Right atrium auricular region (tissue), 2 donors: ENCODE data around the gene SCGB1C1. TPM values are rescaled to one million over a fixed set of nuclear protein-coding genes. Genes with fewer than 3 reads are reported as not detected.

Experiments
- DNase-seq: peaks from one replicate; pipeline ENCODE4 v3.0.0-alpha.2; 2019; ENCODE audit warnings: low spot score
- H3K27ac ChIP-seq, 2 donors: fragments of 200-600 bp; sonication (generic); 1 replicate in 1 of 2; 2 replicates in 1 of 2; pipeline ENCODE4 v1.5.1; 2016 to 2019
- H3K27me3 ChIP-seq, 2 donors: fragments of 200-600 bp; sonication (generic); one replicate each; pipeline versions ENCODE4 v1.5.1 to v1.6.0; 2017 to 2019
- H3K36me3 ChIP-seq: fragments of 200-600 bp; sonication (generic); one replicate; pipeline ENCODE4 v1.5.1; 2016
- H3K4me1 ChIP-seq, 2 donors: fragments of 200-600 bp; sonication (generic); one replicate each; pipeline versions ENCODE4 v1.5.1 to v1.6.0; 2017 to 2019
- H3K4me3 ChIP-seq, 2 donors: fragments of 200-600 bp; sonication (generic); 1 replicate in 1 of 2; 2 replicates in 1 of 2; pipeline ENCODE4 v1.5.1; 2017 to 2019; ENCODE audit warnings: mild to moderate bottlenecking in 1 of 2, moderate library complexity in 1 of 2
- H3K9me3 ChIP-seq, 2 donors: fragments of 200-600 bp; sonication (generic); one replicate each; pipeline ENCODE4 v1.5.1; 2019
- CTCF ChIP-seq, 2 donors: fragments of 200-600 bp; sonication (generic); IDR thresholded peaks; one replicate each; pipeline ENCODE4 v1.5.1; 2019; ENCODE audit warnings: antibody characterized with exemption in 2 of 2
- total RNA-seq, 2 donors: library from RNA; depleted of rRNA; stranded (reverse); fragments of >200 nt; gene quantifications; one replicate each; pipeline ENCODE4 v1.1.0, GENCODE V29; 2016

Gene SCGB1C1
- total RNA-seq, 2 donors from 2014 or later = not detected

- no peak overlapping the region for H3K4me3 ChIP-seq
- no peak for TF ChIP-seq CTCF (IDR thresholded peaks at IDR 0.05)
- no peak overlapping the region for H3K27ac ChIP-seq
- H3K36me3 ChIP-seq = peaks cover 56% of the 10 kb centered on the region
- H3K4me1 ChIP-seq = peaks cover 0 to 32% of the 10 kb centered on the region in 2 donors
- no peaks in the 10 kb centered on the region for H3K27me3 ChIP-seq
- no peak for DNase-seq
- no peaks in the 10 kb centered on the region for H3K9me3 ChIP-seq
Measured at GRCh38 chr11:210803-211180, 17.9 kb downstream of the SCGB1C1 start.

- DNase-seq = no peak
- no peak overlapping the region for H3K4me3 ChIP-seq
- no peaks in the 10 kb centered on the region for H3K9me3 ChIP-seq
- H3K36me3 ChIP-seq = peaks cover 56% of the 10 kb centered on the region
- no peak overlapping the region for H3K27ac ChIP-seq
- no peak for TF ChIP-seq CTCF (IDR thresholded peaks at IDR 0.05)
- peaks cover 0 to 27% of the 10 kb centered on the region in 2 donors for H3K4me1 ChIP-seq
- no peaks in the 10 kb centered on the region for H3K27me3 ChIP-seq
Measured at GRCh38 chr11:211295-211694, 18.4 kb downstream of the SCGB1C1 start.

GRCh38 chr11:211741-212140 is 18.9 kb downstream of the SCGB1C1 start:
- no peak overlapping the region for H3K27ac ChIP-seq
- H3K4me3 ChIP-seq = no peak overlapping the region
- H3K36me3 ChIP-seq = peaks cover 56% of the 10 kb centered on the region
- no peak for TF ChIP-seq CTCF (IDR thresholded peaks at IDR 0.05)
- no peaks in the 10 kb centered on the region for H3K27me3 ChIP-seq
- DNase-seq = no peak
- H3K4me1 ChIP-seq = peaks cover 0 to 23% of the 10 kb centered on the region in 2 donors
- no peaks in the 10 kb centered on the region for H3K9me3 ChIP-seq

GRCh38 chr11:212150-213100 is 19.5 kb downstream of the SCGB1C1 start:
- no peak for TF ChIP-seq CTCF (IDR thresholded peaks at IDR 0.05)
- Histone ChIP-seq H3K4me3 (no peak overlapping the region), H3K27me3 (no peaks in the 10 kb centered on the region)

GRCh38 chr11:213111-213510 is 20.2 kb downstream of the SCGB1C1 start:
- H3K27me3 ChIP-seq = no peaks in the 10 kb centered on the region
- no peak overlapping the region for H3K27ac ChIP-seq
- no peak for TF ChIP-seq CTCF (IDR thresholded peaks at IDR 0.05)
- peaks cover 0 to 23% of the 10 kb centered on the region in 2 donors for H3K4me1 ChIP-seq
- H3K36me3 ChIP-seq = peaks cover 56% of the 10 kb centered on the region
- no peak overlapping the region for H3K4me3 ChIP-seq
- H3K9me3 ChIP-seq = no peaks in the 10 kb centered on the region
- DNase-seq = no peak

More at GRCh38 chr11:212150-213100, 19.5 kb downstream of the SCGB1C1 start:
- peaks cover 0 to 23% of the 10 kb centered on the region in 2 donors for H3K4me1 ChIP-seq
- H3K36me3 ChIP-seq = peaks cover 56% of the 10 kb centered on the region
- H3K9me3 ChIP-seq = no peaks in the 10 kb centered on the region
- no peak for DNase-seq
- H3K27ac ChIP-seq = no peak overlapping the region
